Peyer's patch (tissue), 4 donors: ENCODE measurements around the gene FAM20B. TPM values are rescaled to one million over a fixed set of nuclear protein-coding genes. Genes with fewer than 3 reads are reported as not detected.
A peak's percentile ranks its signal among the peaks of the same experiment; 100 is the strongest.

ENCODE experiments used
- DNase-seq, 3 donors: peaks; one replicate each; pipeline ENCODE4 v3.0.0-alpha.2; 2017 to 2019
- H3K27ac ChIP-seq, 4 donors: fragments of 200-600 bp; sonication (generic); one replicate each; pipeline ENCODE4 v1.5.1; 2016 to 2019
- H3K27me3 ChIP-seq, 2 donors: fragments of 200-600 bp; sonication (generic); one replicate each; pipeline ENCODE4 v1.5.1; 2019
- H3K36me3 ChIP-seq, 3 donors: fragments of 200-600 bp; sonication (generic); one replicate each; pipeline ENCODE4 v1.5.1; 2016 to 2019
- H3K4me1 ChIP-seq, 4 donors: fragments of 200-600 bp; sonication (generic); one replicate each; pipeline ENCODE4 v1.5.1; 2016 to 2019
- H3K4me3 ChIP-seq, 4 donors: fragments of 200-600 bp; sonication (generic); 1 replicate in 3 of 4; 2 replicates in 1 of 4; pipeline ENCODE4 v1.5.1; 2016 to 2019; ENCODE audit warnings: mild to moderate bottlenecking in 1 of 4
- H3K9me3 ChIP-seq, 4 donors: fragments of 200-600 bp; sonication (generic); one replicate each; pipeline ENCODE4 v1.5.1; 2016 to 2019; ENCODE audit warnings: mild to moderate bottlenecking in 1 of 4
- CTCF ChIP-seq, 6 experiments: fragments of 450-650 bp in 4 of 6; fragments of 200-600 bp in 2 of 6; sonication (generic) in 1 of 6; IDR thresholded peaks; one replicate each; pipeline ENCODE4 v1.5.1; 2017 to 2019; ENCODE audit warnings: antibody characterized with exemption in 6 of 6, mild to moderate bottlenecking in 3 of 6, moderate library complexity in 1 of 6
- POLR2A ChIP-seq, 2 donors: fragments of 450-650 bp; IDR thresholded peaks; one replicate each; pipeline ENCODE4 v1.5.1; 2017; ENCODE audit warnings: antibody characterized with exemption in 2 of 2, mild to moderate bottlenecking in 2 of 2, moderate library complexity in 2 of 2
- total RNA-seq, 4 donors: library from RNA; depleted of rRNA; stranded (reverse); fragments of >200 nt; gene quantifications; one replicate each; pipeline ENCODE4 v1.1.0, GENCODE V29; 2016

Gene FAM20B
- total RNA-seq, 4 donors from 2014 or later = 13.8 to 18.8 (median 17.2) TPM

- peak overlapping the region; percentile 80 to 99 (median 87) for H3K27ac ChIP-seq
- H3K36me3 ChIP-seq = peaks cover 0 to 7% (median 0%) of the 10 kb centered on the region in 3 donors
- TF ChIP-seq CTCF (IDR thresholded peaks at IDR 0.05) (no peak), POLR2A (IDR thresholded peaks at IDR 0.05) (no peak)
- no peaks in the 10 kb centered on the region for H3K27me3 ChIP-seq
- peak overlapping the region; percentile 58 to 89 (median 82) for H3K4me3 ChIP-seq
- DNase-seq = no peak
- H3K4me1 ChIP-seq = peaks cover 0 to 26% (median 12%) of the 10 kb centered on the region in 4 donors
- no peaks in the 10 kb centered on the region for H3K9me3 ChIP-seq
Observed at GRCh38 chr1:179080866-179081686, 55.4 kb downstream of the FAM20B start.

GRCh38 chr1:179081687-179082332 lies 56.1 kb downstream of the FAM20B start, which contains the start of gene TOR3A:
TSS of gene TOR3A (plus strand) at chr1:179082070. CDS start at chr1:179082129, 59 bp downstream.
- H3K36me3 ChIP-seq = peaks cover 0 to 9% (median 0%) of the 10 kb centered on the region in 3 donors
- peak; percentile 95 to 98 (median 96) for DNase-seq
- TF ChIP-seq POLR2A (IDR thresholded peaks at IDR 0.05) (peak; percentile 74 to 78), CTCF (IDR thresholded peaks at IDR 0.05) (no peak)
- peaks cover 0 to 26% (median 14%) of the 10 kb centered on the region in 4 donors for H3K4me1 ChIP-seq
- H3K27ac ChIP-seq = peak within 1 kb of the TSS; percentile 80 to 99 (median 87)
- H3K9me3 ChIP-seq = no peaks in the 10 kb centered on the region
- H3K4me3 ChIP-seq = peak within 1 kb of the TSS; percentile 58 to 89 (median 82)
- H3K27me3 ChIP-seq = no peaks in the 10 kb centered on the region

GRCh38 chr1:179082333-179082998 lies 56.8 kb downstream of the FAM20B start:
- Histone ChIP-seq H3K9me3 (no peaks in the 10 kb centered on the region), H3K4me3 (peak overlapping the region; percentile 58 to 89 (median 82)), H3K27me3 (no peaks in the 10 kb centered on the region), H3K27ac (peak overlapping the region; percentile 80 to 99 (median 87)), H3K4me1 (peaks cover 0 to 26% (median 17%) of the 10 kb centered on the region in 4 donors), H3K36me3 (peaks cover 0 to 12% (median 0%) of the 10 kb centered on the region in 3 donors)
- TF ChIP-seq POLR2A (IDR thresholded peaks at IDR 0.05) (no peak), CTCF (IDR thresholded peaks at IDR 0.05) (no peak)
- peak; percentile 43 to 72 (median 65) for DNase-seq

- no peaks in the 10 kb centered on the region for H3K9me3 ChIP-seq
- peak overlapping the region; percentile 80 to 99 (median 87) for H3K27ac ChIP-seq
- H3K27me3 ChIP-seq = no peaks in the 10 kb centered on the region
- H3K4me1 ChIP-seq = peaks cover 0 to 26% (median 20%) of the 10 kb centered on the region in 4 donors
- no peak for TF ChIP-seq CTCF (IDR thresholded peaks at IDR 0.05)
- TF ChIP-seq POLR2A (IDR thresholded peaks at IDR 0.05) = no peak
- peak in 1 of 3 donors; percentile 49 for DNase-seq
- H3K36me3 ChIP-seq = peaks cover 0 to 16% (median 0%) of the 10 kb centered on the region in 3 donors
- H3K4me3 ChIP-seq = peak overlapping the region; percentile 58 to 89 (median 82)
Observed at GRCh38 chr1:179082999-179083335, 57.3 kb downstream of the FAM20B start.

- peak in 2 of 3 donors; percentile 38 to 73 for DNase-seq
- H3K27ac ChIP-seq = peak overlapping the region; percentile 38 to 99 (median 87)
- H3K9me3 ChIP-seq = no peaks in the 10 kb centered on the region
- TF ChIP-seq POLR2A (IDR thresholded peaks at IDR 0.05) = no peak
- TF ChIP-seq CTCF (IDR thresholded peaks at IDR 0.05) = no peak
- H3K36me3 ChIP-seq = peaks cover 0 to 21% (median 0%) of the 10 kb centered on the region in 3 donors
- no peaks in the 10 kb centered on the region for H3K27me3 ChIP-seq
- H3K4me1 ChIP-seq = peaks cover 0 to 27% (median 23%) of the 10 kb centered on the region in 4 donors
- peak overlapping the region in 2 of 4 donors; percentile 78 to 89 for H3K4me3 ChIP-seq
Observed at GRCh38 chr1:179083533-179083932, 57.8 kb downstream of the FAM20B start.
